Liver (tissue), 3 donors: ENCODE measurements around the gene ASXL1.

Experiments
- EGR1 ChIP-seq, 2 donors: IDR thresholded peaks; 2 replicates each; pipeline ENCODE4 v1.6.1; 2016 to 2018; ENCODE audit warnings: antibody characterized with exemption in 2 of 2, low read depth in 2 of 2
- FOXA2 ChIP-seq: IDR thresholded peaks from 2 replicates; pipeline ENCODE4 v1.6.1; 2016; ENCODE audit warnings: antibody characterized with exemption
- NR2F2 ChIP-seq: IDR thresholded peaks from 2 replicates; pipeline ENCODE4 v1.6.1; 2016; ENCODE audit warnings: antibody characterized with exemption
- RAD21 ChIP-seq, 2 donors: IDR thresholded peaks; 2 replicates each; pipeline ENCODE4 v1.6.1; 2016; ENCODE audit warnings: antibody characterized with exemption in 2 of 2, mild to moderate bottlenecking in 2 of 2
- TAF1 ChIP-seq: conservative IDR thresholded peaks from 2 replicates; pipeline ENCODE4 v1.6.1; 2016; ENCODE audit warnings: antibody characterized with exemption, mild to moderate bottlenecking
- YY1 ChIP-seq: IDR thresholded peaks from 2 replicates; pipeline ENCODE4 v1.6.1; 2016; ENCODE audit warnings: antibody characterized with exemption, mild to moderate bottlenecking
- TF ChIP-seq, protein P1 (sequence below): fragments of 150-350 bp; IDR thresholded peaks from 2 replicates; pipeline ENCODE4 v1.5.1; 2017; ENCODE audit warnings: improper control_type of control experiment, low read depth, low read length; ENCODE audit not compliant: missing input control
- TF ChIP-seq, protein P2 (sequence below): IDR thresholded peaks from 2 replicates; pipeline ENCODE4 v1.6.1; 2016; ENCODE audit warnings: antibody characterized with exemption, mild to moderate bottlenecking
- TF ChIP-seq, protein P3 (sequence below): IDR thresholded peaks from 2 replicates; pipeline ENCODE4 v1.6.1; 2016; ENCODE audit warnings: antibody characterized with exemption
- donor health status: healthy.
- donor health status: healthy.

DNA sequence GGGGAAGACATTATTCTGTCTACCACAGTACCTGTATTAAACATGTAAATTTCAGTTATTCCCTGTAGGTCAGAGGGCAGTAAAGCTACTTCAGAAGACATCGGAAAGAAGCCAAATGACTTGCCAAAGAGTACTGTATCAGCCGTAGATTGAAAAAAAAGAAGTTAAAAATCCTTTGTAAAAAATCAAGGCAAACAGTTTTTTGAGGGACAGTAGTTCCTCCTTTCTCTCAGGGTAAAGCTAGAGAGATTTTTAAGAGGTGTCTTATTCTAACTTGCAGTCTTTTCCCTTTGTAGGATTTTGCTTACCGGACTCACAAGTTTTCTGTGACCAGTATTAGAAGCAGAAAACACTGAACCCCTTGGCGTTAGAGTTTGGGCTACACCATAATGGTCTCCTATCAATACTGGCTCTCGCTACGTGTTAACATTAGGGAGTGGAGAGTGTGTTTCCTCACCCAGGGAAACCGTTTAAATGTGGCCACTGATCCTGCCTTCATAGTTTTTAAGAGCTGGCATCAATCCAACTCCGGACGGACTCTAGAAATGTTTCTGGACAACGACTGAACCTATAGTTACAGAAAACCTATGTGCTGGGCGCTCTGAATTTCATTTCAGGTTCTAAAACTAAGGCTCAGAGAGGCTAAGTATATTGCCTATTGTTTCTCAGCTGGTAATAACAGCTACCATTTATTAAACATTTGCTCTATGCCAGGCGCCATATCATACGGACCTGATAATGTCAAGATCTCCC, 1.3 kb upstream of the ASXL1 start:
- TF ChIP-seq, protein P1, sequence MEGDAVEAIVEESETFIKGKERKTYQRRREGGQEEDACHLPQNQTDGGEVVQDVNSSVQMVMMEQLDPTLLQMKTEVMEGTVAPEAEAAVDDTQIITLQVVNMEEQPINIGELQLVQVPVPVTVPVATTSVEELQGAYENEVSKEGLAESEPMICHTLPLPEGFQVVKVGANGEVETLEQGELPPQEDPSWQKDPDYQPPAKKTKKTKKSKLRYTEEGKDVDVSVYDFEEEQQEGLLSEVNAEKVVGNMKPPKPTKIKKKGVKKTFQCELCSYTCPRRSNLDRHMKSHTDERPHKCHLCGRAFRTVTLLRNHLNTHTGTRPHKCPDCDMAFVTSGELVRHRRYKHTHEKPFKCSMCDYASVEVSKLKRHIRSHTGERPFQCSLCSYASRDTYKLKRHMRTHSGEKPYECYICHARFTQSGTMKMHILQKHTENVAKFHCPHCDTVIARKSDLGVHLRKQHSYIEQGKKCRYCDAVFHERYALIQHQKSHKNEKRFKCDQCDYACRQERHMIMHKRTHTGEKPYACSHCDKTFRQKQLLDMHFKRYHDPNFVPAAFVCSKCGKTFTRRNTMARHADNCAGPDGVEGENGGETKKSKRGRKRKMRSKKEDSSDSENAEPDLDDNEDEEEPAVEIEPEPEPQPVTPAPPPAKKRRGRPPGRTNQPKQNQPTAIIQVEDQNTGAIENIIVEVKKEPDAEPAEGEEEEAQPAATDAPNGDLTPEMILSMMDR: no peak
- no peak for TF ChIP-seq EGR1 (IDR thresholded peaks at IDR 0.05; ENCODE audit: low read depth in 2 of 2)
- TF ChIP-seq TAF1: no peak
- TF ChIP-seq YY1: no peak
- no peak for TF ChIP-seq FOXA2
- TF ChIP-seq RAD21 (IDR thresholded peaks at IDR 0.05): no peak
- TF ChIP-seq, protein P2, sequence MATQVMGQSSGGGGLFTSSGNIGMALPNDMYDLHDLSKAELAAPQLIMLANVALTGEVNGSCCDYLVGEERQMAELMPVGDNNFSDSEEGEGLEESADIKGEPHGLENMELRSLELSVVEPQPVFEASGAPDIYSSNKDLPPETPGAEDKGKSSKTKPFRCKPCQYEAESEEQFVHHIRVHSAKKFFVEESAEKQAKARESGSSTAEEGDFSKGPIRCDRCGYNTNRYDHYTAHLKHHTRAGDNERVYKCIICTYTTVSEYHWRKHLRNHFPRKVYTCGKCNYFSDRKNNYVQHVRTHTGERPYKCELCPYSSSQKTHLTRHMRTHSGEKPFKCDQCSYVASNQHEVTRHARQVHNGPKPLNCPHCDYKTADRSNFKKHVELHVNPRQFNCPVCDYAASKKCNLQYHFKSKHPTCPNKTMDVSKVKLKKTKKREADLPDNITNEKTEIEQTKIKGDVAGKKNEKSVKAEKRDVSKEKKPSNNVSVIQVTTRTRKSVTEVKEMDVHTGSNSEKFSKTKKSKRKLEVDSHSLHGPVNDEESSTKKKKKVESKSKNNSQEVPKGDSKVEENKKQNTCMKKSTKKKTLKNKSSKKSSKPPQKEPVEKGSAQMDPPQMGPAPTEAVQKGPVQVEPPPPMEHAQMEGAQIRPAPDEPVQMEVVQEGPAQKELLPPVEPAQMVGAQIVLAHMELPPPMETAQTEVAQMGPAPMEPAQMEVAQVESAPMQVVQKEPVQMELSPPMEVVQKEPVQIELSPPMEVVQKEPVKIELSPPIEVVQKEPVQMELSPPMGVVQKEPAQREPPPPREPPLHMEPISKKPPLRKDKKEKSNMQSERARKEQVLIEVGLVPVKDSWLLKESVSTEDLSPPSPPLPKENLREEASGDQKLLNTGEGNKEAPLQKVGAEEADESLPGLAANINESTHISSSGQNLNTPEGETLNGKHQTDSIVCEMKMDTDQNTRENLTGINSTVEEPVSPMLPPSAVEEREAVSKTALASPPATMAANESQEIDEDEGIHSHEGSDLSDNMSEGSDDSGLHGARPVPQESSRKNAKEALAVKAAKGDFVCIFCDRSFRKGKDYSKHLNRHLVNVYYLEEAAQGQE: no peak
- TF ChIP-seq NR2F2: no peak
- TF ChIP-seq, protein P3, sequence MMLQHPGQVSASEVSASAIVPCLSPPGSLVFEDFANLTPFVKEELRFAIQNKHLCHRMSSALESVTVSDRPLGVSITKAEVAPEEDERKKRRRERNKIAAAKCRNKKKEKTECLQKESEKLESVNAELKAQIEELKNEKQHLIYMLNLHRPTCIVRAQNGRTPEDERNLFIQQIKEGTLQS: no peak
